Measurements from ENCODE around the gene OSM.

The OSM gene

DNA sequence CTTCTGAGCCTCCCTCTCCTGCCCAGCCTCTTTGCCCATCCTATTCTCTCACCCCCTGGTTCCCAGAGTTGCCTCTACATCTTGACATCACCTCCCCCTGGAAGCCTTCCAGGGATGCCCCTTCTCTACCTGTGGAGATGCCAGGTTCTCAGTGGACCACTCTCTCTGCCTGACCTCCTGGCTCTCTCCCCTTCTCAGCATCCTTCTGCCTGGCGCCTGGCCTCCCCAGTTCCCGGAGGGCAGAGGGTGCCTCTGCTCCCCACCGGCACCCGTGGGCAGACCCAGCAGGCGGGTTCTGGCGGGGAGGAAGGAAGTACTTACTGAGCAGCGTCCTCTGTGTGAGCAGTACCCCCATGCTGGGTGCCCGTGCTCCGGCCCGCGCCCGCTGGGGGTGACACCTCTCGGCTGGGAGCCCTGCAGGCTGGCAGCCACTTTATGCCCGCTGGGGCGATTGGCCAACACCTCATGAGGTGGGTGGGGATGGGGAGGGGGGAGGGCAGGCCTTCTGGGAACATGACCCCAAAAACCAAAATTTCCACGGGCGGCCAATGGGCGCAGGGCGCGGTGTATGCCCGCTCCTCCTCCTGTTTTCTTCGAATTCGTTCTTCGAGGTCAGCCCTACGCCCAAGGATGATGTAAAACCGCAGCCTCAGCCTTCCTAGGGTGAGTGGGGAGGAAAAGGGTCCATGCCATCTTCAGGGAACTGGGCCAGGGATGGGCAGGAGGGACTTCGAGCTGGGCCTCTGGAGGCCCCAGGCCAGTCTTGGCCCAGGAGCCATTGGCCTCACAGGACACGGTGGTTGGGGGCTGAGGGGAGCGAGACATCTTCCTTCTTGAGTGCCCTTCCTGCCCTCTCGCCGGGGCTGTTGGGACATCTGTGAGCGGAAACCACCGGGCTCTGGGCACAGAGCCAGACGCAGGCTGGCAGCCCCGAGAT lies at the start of gene OSM:
Gene OSM, minus strand, starts transcription at position 407 of the 937 bp plus-strand sequence. Its CDS starts 52 bp downstream, at position 355.
- no peak for DNase-seq

DNA sequence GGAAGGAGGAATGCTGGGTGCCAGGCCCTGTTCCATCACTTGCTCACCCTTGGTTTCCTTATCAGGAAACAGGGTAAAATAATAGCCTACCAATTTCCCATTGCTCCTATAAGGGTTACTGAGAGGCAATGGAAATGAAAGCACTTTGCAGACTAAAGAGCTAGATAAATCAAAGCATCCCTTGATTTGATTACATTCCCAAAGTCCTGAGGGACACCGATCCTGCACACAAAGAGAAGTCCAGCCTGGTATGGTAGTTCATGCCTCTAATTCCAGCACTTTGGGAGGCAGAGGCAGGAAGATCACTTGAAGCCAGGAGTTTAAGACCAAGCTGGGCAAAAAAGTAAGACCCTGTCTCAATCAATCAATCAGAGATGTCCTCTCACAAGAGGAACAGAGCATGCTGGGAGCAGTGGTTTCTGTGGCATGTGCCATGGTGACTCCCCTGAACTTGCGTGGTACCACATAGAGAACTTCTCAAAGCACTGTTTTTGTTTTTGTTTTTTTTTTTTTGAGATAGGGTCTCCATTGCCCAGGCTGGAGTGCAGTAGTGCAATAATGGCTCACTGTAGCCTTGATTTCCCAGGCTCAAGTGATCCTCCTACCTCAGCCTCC lies 49.4 kb upstream of the OSM start:
- no peak for DNase-seq

DNA sequence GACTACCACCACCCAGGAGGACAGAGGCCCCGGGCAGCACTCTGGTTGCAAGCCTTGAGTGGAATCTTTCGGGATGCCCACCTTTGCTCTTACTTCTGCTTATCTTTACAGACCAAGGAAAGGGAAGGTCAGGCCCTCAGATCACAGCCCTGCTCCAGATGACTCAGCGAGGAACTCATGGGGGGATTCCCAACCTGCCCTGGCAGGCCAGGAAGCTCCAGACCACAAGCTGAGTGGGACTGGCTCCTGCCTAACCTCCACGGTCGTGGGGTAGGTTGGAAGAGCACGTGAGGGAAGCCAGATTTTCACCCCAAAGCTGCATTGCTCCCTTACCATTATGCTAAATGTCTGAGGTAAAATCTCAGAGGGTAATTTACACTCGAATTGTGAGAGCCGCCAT lies 48.3 kb upstream of the OSM start:
- no peak for DNase-seq

DNA sequence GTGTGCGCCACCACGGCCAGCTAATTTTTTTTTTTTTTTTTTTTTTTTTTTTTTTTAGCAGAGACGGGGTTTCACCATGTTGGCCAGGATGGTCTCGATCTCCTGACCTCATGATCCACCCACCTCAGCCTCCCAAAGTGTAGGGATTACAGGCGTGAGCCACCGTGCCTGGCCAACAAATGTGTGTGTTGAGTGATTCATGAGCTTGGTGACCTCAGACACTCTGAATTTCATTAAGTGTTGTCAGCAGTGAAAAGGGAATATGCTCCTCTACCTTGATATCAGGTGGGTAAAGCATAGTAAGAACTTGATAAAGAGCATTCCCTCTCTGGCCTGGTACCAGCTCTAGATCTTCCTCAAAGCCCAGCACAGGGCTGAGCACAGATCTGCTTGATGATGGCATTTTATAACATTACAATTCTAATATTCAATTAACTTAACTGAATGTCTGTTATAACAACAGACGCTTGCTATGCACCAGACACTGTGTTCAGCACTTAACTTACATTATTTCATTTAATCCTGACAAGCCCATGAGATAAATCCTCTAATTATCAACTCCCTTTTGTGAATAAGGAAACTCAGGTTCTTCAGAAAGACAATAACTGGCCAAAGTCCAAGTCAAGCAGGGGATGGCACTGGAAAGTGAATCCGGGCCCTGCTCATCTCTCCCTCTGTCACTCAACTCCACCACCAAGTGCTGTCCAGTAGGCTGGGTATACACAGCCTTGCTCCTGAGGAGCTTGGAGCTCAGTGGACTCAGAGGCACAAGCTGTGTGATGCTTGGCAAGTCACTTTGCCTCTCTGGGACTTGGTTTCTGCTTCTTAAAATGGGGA lies 47.1 kb upstream of the OSM start:
- no peak for DNase-seq

DNA sequence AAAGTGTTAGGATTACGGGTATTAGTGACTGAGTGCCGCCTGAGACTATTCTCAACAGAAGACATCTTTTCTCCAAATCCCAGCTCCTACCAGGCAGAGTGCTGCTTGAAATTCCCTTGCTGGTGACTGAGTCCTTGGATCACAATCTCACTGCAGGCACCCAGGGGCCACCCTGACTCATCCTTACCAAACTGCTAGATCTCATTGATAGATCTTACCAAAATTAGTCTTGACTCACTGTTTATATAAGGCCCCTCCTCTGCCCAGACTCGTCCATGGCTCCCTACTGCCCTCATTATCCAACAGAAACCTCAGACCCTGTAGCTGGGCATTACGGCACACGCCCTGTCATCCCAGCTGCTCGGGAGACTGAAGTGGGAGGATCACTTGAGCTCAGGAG lies 45.4 kb upstream of the OSM start:
- DNase-seq = no peak

DNA sequence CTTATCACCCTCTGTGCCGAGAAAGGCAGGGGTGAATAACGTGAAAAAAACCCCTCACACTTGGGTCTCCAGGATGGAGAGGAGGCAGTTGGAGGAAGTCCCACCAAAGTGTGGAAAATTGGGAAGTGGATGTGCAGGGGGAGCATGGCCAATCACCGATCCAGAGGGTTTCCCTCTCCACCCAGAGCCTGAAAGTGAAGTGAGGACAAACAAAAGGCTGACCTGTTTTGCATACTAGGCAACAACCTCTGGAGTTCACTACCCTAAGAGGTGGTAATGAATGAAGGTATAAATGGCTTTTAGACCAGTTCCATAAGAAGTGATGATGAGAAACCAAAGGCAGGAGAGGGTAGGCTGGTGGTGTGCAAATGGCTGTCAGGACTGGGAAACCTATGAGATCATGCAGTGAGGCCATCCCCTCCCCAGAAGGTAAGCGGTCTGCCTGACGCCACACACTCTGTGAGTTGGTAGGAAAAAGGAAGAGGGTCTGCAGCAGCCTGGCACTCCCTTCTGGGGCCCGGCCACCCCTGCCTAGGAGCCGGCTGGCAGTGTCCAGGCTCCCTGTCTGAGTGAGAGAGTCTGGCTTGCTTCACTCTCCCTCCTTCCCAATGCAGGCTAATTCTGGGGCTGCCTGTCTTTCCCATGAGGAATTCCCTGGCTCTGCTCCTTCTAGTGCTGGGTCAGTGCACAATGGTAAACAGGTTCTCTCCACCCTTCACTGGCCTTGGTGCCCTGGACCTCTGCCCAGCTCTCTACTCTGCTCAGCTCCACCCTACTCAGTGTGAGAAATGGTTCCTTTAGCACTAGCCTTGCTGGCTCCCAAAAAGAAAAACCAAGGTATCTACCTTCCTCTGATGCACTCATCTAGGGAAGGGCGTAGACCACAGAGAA lies 44.5 kb upstream of the OSM start:
- DNase-seq = no peak

DNA sequence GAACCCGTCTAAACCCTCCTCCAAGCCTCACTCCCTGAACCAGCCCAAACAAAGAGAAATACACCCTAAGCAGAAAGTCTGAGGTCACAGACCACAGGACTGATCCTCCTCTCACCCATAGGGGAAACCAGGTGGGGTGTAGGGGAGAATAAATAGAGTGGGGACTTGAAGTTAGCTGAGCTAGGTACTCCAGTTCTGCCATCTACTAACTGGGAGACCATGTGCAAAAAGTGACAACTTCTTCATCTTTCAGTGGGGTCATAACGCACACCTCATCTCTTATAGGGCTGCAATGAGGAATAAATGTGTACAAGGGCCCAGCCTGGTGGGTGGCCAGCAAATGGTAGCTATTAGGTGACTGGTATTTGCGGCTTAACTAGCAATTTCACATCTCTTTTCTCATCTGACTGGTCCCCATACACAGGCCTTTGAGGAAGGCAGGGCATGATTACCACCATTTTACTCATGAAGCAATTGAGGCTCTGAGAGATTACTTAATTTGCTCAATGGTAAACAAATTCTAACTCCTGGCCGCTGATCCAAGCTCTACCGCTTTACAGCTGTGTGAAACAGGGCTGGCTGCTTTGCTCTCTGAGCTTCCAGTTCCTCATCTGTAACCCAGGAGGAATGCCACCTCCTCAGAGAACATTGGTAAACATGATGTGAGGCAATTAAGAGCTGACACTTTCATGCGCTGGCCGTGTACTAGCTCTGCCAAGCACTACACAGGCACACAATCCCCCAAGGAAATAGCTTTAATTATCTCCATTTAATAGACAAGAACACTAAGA lies 43.5 kb upstream of the OSM start:
- DNase-seq = no peak

DNA sequence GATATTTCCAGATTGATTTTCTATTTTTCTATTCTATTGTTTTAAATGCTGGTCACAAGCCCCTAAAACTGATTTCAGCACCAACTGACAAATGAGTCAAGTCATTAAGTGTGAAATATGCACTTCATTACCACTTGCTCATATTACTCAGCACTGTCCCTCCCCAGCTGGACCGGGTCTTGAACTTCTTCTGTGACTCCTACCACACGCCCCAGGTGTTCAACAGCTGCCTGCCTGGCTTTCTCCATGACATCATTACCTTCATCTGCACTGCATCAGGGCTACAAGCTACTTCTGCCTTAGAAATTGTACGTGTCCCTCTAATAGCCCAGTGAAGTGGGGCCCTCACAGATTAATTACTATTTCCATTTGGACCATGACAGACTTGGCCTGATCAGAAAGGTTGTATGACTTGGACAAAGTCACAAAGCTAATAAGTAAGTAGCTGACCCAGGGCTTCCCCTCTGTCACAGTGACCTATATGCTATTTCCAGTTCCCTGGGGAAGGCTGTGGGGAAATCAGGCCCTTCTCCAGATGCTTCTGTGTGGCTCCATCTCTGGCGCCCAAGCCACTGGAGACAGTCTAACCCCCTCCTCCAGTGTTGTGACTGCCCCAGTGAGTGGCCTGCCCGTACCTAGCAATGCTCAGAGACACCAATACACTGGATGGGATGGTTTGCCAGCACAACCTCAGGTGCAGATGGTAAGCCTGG lies 42.0 kb upstream of the OSM start:
- no peak for DNase-seq

DNA sequence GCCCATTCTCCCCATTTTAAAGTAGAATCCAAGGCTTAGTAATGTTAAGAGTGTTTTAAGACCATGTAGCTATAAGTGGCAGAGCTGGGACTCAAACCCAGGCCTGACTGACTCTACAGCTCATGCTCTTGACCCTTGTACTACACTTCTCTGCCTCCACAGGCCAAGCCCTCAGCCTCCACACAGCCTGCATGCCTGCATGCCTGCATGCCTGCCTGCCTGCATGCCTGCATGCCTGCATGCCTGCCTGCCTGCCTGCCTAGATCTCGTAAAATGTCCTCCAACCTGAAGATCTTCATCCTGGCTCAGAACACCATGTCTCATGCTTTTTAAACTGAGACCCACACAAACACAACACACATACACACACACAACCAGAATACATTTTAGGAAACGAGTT lies 41.4 kb upstream of the OSM start:
- no peak for DNase-seq

DNA sequence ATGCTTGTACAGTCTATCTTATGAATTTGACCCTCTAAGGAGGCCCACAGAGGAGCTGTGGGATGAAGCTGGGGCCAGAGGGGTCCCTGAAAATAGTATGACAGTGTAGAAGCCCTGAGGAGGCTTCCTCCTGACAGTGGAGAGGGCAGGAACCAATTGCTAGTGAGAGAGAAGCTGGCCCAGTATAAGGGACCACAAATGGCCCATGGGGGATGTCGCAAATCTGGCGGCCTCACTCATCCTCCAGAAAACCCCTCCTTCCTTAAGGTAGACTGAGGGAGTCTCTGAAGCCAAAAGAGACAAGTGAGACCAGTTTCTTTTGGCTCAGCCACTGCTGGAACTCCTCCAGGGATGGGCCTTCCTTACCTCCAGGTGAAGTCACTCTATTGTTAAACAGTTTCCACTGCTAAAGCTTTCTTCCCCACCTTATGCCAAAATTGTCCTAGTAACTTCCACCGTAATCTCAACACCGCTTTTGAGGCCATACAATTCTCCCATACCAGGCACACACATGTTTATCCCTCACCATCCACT lies 40.5 kb upstream of the OSM start:
- DNase-seq = no peak

DNA sequence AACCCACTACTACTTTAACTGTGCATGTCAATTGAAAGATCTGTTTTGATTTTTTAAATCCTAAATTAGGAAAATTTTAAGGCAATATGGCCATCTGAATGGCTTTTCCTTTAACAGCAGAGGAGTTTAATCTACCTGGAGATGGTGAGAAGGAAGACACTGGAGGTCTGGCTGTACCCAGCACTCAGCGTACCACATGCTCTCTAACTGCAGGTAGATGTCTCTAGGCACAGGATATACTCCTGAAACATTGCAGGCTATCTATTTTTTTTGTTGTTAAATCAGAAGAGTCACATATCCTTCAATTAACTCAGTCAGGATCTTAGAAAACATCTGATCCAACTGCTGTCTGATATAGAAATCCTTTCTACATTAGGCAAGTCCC lies 40.0 kb upstream of the OSM start:
- no peak for DNase-seq

DNA sequence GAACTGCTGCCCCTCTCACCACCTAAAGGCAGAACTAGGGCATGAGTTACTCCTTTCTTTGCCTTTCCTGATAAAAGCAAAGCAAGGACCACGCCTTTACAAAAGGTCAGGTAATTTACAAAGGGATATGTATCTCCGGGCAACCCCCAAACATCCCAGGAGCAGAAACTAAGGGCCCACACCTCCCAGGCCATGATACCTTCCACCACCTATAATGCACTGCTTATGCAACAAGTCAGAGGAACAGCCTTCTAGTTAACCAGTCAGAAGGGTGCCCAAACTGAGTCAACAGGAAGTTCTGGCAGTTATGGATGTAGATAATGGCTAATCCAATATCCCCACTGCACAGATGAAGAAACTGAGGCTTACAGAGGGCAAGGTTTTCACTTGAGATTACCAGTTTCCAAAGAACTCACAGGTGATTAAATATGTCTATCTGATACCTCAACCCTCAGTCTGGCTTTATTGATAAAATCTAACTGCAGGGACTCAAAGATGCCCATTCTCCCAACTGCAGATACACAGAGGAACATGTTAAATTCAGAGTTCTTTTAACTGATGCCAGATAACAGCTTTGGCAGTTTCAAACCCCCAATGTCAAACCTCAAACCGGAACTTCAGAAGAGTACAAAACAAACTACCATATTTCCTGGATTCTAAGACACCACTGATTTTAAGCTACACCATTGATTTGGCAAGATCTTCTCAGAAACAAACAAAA lies 39.4 kb upstream of the OSM start:
- DNase-seq = no peak

DNA sequence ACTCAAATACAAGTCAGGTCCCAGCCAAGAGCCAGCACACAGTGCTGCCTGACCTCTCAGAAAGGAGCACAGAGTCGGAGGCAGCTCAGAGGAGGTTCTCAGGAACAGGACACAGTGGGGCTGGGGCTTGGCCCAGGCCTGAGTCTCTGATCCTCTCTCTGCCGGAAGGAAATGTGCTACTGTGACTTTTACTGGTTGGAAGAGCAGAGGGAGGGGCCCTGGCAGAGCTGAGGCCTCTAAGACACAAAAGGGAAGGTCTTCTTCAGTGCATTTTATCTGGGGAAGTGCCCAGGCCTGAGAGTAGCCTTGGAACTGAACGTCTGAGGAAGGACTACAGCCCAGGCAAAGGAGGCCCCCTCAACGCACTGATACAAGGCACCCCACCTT lies 38.9 kb upstream of the OSM start:
- no peak for DNase-seq

DNA sequence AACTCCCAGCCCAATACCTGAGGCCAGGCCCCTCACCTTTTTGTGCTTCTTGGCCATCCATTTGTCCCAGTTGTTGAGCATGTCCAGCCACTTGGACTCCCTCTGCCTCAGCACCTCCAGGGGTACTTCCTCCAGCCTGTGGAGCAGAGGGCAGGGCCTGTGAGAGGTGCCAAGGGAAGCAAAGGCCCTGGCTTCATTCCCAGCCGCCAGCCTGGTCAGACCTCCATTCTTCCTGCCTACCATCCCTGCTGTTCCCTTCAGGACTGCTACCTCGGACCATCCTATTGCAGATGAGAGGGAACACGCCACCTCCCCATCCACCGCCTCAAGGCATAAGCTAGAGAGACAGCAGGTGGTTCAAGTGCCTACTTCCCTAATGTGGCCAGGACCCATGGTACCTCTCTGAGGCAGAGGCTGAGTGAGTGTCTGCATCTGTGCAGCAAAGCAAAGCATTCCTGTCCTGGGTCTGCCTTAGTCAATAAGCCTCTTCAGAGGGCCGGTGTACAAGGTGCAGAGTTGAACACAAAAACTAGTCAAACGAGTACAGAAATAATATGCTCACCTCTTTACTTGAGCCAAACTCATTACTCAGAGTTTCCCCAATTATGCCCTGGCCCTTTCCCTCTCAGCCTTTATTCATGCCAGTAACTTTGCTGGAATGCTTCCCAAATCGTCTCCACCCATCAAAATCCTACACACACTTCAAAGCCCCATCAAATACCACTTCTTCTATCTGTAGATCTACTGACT lies 38.0 kb upstream of the OSM start:
- DNase-seq = no peak

DNA sequence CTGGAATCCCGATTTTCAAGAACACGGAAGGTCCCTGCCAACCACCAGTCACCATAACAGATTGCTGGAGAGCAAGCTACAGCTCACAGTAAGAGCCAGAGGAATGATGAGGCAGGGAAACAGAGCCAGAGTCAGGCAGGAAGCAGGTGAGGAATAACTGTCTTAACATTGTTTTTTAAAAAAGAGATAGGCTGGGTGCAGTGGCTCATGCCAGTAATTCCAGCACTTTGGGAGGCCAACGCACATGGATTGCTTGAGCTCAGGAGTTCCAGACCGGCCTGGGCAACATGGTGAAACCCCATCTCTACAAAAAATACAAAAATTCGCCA lies 36.1 kb upstream of the OSM start:
- no peak for DNase-seq

DNA sequence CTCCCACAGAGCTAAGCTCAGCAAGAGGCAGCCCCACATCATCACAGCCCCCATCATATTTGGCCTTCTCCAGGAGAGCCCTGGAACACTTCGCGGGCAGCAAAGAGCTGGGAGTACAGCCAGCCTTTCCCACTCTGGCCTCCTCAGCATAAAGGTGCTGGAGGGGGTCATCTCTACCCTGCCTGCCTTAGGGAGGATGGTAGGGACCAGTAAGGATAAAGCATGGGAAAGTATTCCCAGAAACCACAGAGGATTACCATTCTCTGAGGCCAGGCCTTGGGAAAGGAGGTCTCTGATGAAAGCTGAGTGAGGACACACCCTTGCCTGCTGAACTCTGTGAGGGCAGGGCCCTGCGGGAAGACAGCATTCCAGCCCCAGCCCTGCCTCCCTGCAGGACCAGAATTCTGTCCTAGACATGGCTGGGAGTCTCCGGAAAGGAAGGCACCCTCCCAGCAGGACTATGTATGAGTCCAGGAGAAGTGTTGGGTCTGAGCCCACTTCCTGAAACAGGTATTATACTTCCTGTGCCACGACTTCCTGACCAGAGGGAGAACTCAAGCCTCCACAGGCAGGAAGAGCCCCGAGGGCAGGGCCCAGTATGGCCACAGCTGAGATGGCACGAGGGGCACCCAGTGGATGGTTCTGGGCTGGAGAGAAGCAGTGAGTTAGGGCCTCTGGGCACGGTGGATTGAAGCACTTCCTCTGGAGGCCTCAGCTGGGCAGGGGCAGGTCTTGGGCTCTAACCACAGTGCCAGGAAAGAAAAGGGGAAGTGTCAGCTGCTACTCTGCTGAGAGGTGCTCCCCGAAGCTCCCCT lies 35.6 kb upstream of the OSM start:
- DNase-seq = no peak

DNA sequence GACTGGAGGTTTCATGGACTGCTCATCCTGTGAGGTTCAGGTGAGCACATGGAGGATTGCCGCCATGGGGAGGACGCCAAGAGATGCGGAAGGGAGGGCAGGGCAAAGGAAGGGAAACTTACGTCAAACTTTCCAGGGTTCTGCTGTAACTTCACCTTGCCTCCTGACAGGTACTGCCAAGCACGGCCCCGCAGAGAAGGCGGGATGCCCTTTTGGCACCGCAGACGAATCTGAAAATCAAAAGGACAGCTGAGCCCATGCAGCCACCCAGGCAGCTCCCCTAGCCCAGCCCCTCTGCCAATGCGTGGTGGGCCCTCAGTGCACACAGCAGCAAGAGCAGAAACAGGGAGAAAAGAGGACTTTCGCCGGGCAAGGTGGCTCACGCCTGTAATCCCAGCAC lies 32.7 kb upstream of the OSM start:
- no peak for DNase-seq

DNA sequence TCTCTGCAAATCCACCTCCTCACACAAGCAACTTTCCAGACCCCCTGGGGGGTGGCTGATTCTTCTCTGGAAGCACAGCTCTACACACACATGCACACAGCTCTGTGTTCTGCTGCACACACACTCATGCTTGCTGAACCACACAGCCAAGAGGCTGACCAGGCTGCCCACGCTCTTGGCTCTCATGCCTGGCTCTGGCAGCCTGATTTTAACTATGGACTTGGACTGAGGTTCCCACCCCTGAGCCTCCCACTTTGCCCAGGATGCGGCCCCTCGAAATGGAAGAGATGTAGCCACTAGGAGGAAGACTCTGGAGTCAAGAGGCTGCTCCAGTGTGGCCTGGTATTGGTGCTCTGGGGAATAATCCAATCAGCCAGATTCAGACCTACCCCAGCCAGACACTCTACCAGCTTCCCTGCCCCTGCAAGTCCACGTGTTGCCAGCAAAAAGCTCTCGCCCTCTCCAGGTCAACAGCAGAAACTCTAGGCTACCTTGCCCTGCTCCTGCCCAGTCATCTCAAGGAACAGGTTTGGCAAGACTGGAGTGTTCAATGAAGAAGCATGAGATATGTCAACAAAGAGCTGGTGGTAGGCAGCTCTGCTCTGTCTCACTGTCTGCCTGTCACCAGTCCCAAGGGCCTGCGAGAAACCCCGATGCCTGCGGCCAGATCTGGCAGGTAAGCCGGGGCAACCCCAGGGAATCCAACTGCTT lies 31.5 kb upstream of the OSM start:
- no peak for DNase-seq

Data from NCI-H524 treated with DMSO at 0.1 percent for 48 hours (cell line).